Neural cell (in vitro differentiated cells): ENCODE measurements around the gene MMAB. TPM values are rescaled to one million over a fixed set of nuclear protein-coding genes. Genes with fewer than 3 reads are reported as not detected.
"Not testable (repeated sequence)": the region's sequence is repeated elsewhere in the genome, so short reads cannot be mapped to it uniquely, and the experiment has no call there.

Experiments used
- H2AFZ ChIP-seq: fragments of 200-600, 300-800 bp; sonication (generic), shearing (Covaris generic); 2 replicates; pipeline ENCODE4 v1.6.0; 2014; ENCODE audit warnings: low read depth, mild to moderate bottlenecking, antibody characterized with exemption, low read length, moderate library complexity
- H3F3A ChIP-seq: fragments of 200-600 bp; shearing (Covaris generic); 2 replicates; pipeline ENCODE4 v1.6.1; 2016; ENCODE audit warnings: mild to moderate bottlenecking, moderate library complexity, mixed read lengths, antibody characterized with exemption, low read length; ENCODE audit not compliant: insufficient read depth, poor library complexity, severe bottlenecking
- H3K27ac ChIP-seq: fragments of 200-600, 300-800 bp; sonication (generic), shearing (Covaris generic); 2 replicates; pipeline ENCODE4 v1.5.1; 2014; ENCODE audit warnings: mild to moderate bottlenecking, low read length, moderate library complexity
- H3K27me3 ChIP-seq: fragments of 300-800, 200-600 bp; sonication (generic), shearing (Covaris generic); 2 replicates; pipeline ENCODE4 v1.6.0; 2014; ENCODE audit warnings: mild to moderate bottlenecking, low read depth, low read length, moderate library complexity; ENCODE audit not compliant: insufficient read depth
- H3K36me3 ChIP-seq: fragments of 300-800, 200-600 bp; sonication (generic), shearing (Covaris generic); 2 replicates; pipeline ENCODE4 v1.5.1; 2014; ENCODE audit warnings: mild to moderate bottlenecking, antibody characterized with exemption, low read length, moderate library complexity; ENCODE audit not compliant: insufficient read depth
- H3K4me2 ChIP-seq: fragments of 300-800, 200-600 bp; sonication (generic), shearing (Covaris generic); 2 replicates; pipeline ENCODE4 v1.6.0; 2014; ENCODE audit warnings: mild to moderate bottlenecking, low read length
- H3K4me3 ChIP-seq: fragments of 300-800, 200-600 bp; sonication (generic), shearing (Covaris generic); 2 replicates; pipeline ENCODE4 v1.5.1; 2014; ENCODE audit warnings: mild to moderate bottlenecking, low read length, moderate library complexity
- H3K79me2 ChIP-seq: fragments of 200-600 bp; shearing (Covaris generic); replicated peaks from 2 replicates; pipeline ENCODE4 v1.6.0; 2014; ENCODE audit warnings: mild to moderate bottlenecking, low read length, moderate library complexity; ENCODE audit not compliant: insufficient read depth
- H3K9ac ChIP-seq: fragments of 300-800, 200-600 bp; sonication (generic), shearing (Covaris generic); 2 replicates; pipeline ENCODE4 v1.6.1; 2016; ENCODE audit warnings: mild to moderate bottlenecking, low read length, mixed read lengths
- H3K9me2 ChIP-seq: fragments of 200-600 bp; shearing (Covaris generic); 2 replicates; pipeline ENCODE4 v1.6.1; 2016; ENCODE audit warnings: mild to moderate bottlenecking, low read length, mixed read lengths; ENCODE audit not compliant: insufficient read depth
- H3K9me3 ChIP-seq: fragments of 200-600, 300-800 bp; sonication (generic), shearing (Covaris generic); 2 replicates; pipeline ENCODE4 v1.6.1; 2016; ENCODE audit warnings: mild to moderate bottlenecking, mixed run types, low read length, moderate library complexity, mixed read lengths
- H4K20me1 ChIP-seq: fragments of 200-600 bp; shearing (Covaris generic); 2 replicates; pipeline ENCODE4 v1.6.1; 2016; ENCODE audit warnings: mild to moderate bottlenecking, mixed run types; ENCODE audit not compliant: insufficient read depth
- CTCF ChIP-seq: fragments of 450-650 bp; IDR thresholded peaks from 2 replicates; pipeline ENCODE4 v1.5.1; 2014; ENCODE audit warnings: antibody characterized with exemption, mild to moderate bottlenecking, moderate library complexity; ENCODE audit not compliant: poor library complexity, severe bottlenecking
- EP300 ChIP-seq: fragments of 450-650 bp; conservative IDR thresholded peaks from 2 replicates; pipeline ENCODE4 v1.6.1; 2014; ENCODE audit warnings: antibody characterized with exemption, mild to moderate bottlenecking, moderate library complexity; ENCODE audit not compliant: poor library complexity, severe bottlenecking
- EZH2 ChIP-seq: fragments of 200-600, 300-800 bp; shearing (Covaris generic), sonication (generic); IDR thresholded peaks from 2 replicates; pipeline ENCODE4 v1.6.1; 2014; ENCODE audit warnings: antibody characterized with exemption, low read length, borderline replicate concordance, mild to moderate bottlenecking; ENCODE audit not compliant: insufficient read depth, poor library complexity, severe bottlenecking
- MXI1 ChIP-seq: fragments of 450-650 bp; conservative IDR thresholded peaks from 2 replicates; pipeline ENCODE4 v1.6.1; 2014; ENCODE audit warnings: antibody characterized with exemption, mild to moderate bottlenecking; ENCODE audit not compliant: poor library complexity, severe bottlenecking
- POLR2AphosphoS5 ChIP-seq: IDR thresholded peaks from 2 replicates; pipeline ENCODE4 v1.6.1; 2012
- RAD21 ChIP-seq: fragments of 450-650 bp; conservative IDR thresholded peaks from 2 replicates; pipeline ENCODE4 v1.6.1; 2014; ENCODE audit warnings: antibody characterized with exemption, mild to moderate bottlenecking, moderate library complexity
- REST ChIP-seq: IDR thresholded peaks from 2 replicates; pipeline ENCODE4 v1.6.1; 2012; ENCODE audit warnings: borderline replicate concordance
- SMC3 ChIP-seq: fragments of 450-650 bp; conservative IDR thresholded peaks from 2 replicates; pipeline ENCODE4 v1.6.1; 2014; ENCODE audit warnings: antibody characterized with exemption, mild to moderate bottlenecking, moderate library complexity; ENCODE audit not compliant: poor library complexity
- TAF1 ChIP-seq: IDR thresholded peaks from 2 replicates; pipeline ENCODE4 v1.6.1; 2012; ENCODE audit warnings: low read depth
- polyA plus RNA-seq: library from polyadenylated mRNA; depleted of rRNA; stranded (reverse); fragments of >200 nt; gene quantifications from 2 replicates; pipeline ENCODE4 v1.2.3, GENCODE V29; 2014

The MMAB gene
- polyA plus RNA-seq, 1 donor from 2014 or later, result 52.6 TPM

GRCh38 chr12:109605016-109605415, 31.7 kb upstream of the MMAB start:
- Histone ChIP-seq H4K20me1 (no peaks in the 10 kb centered on the region), H3K79me2 (no peaks in the 10 kb centered on the region), H3K9ac (no peak overlapping the region), H3K9me3 (no peaks in the 10 kb centered on the region), H3K9me2 (no peaks in the 10 kb centered on the region), H3F3A (no peaks in the 10 kb centered on the region), H3K4me3 (no peak overlapping the region), H3K4me2 (no peak overlapping the region), H3K36me3 (no peaks in the 10 kb centered on the region), H2AFZ (no peak overlapping the region), H3K27me3 (no peaks in the 10 kb centered on the region), H3K27ac (no peak overlapping the region)
- TF ChIP-seq MXI1 (no peak), CTCF (no peak), POLR2AphosphoS5 (no peak), REST (no peak), RAD21 (no peak), EZH2 (no peak), SMC3 (no peak), TAF1 (no peak), EP300 (no peak)

GRCh38 chr12:109604132-109604585, 30.9 kb upstream of the MMAB start:
- H2AFZ ChIP-seq, result no peak overlapping the region
- H3K4me2 ChIP-seq, result no peak overlapping the region
- H3F3A ChIP-seq, result no peaks in the 10 kb centered on the region
- TF ChIP-seq TAF1 (no peak), RAD21 (no peak), SMC3 (no peak), MXI1 (no peak), POLR2AphosphoS5 (no peak)
- no peaks in the 10 kb centered on the region for H3K9me2 ChIP-seq
- H3K27me3 ChIP-seq, result no peaks in the 10 kb centered on the region
- H3K9me3 ChIP-seq, result no peaks in the 10 kb centered on the region
- no peak overlapping the region for H3K27ac ChIP-seq
- H3K4me3 ChIP-seq, result no peak overlapping the region
- H3K9ac ChIP-seq, result no peak overlapping the region
- H3K79me2 ChIP-seq, result no peaks in the 10 kb centered on the region
- H3K36me3 ChIP-seq, result no peaks in the 10 kb centered on the region
- H4K20me1 ChIP-seq, result no peaks in the 10 kb centered on the region

GRCh38 chr12:109602132-109602531, 28.8 kb upstream of the MMAB start:
- not testable (repeated sequence) for H3K36me3 ChIP-seq, H3K9me2 ChIP-seq, H3K27me3 ChIP-seq, H3K9ac ChIP-seq, H3F3A ChIP-seq, H3K79me2 ChIP-seq, H3K4me3 ChIP-seq, H3K9me3 ChIP-seq, H2AFZ ChIP-seq, H3K4me2 ChIP-seq, H4K20me1 ChIP-seq, H3K27ac ChIP-seq
